MCF 10A (cell line): ENCODE measurements around the gene ZBTB33. TPM values are rescaled to one million over a fixed set of nuclear protein-coding genes. Genes with fewer than 3 reads are reported as not detected.

Experiments used
- BruUV-seq: library from RNA; stranded (reverse); fragments of 400-500 nt; replicated peaks from 2 replicates; lab custom pipeline; 2021; lab: Mats Ljungman, UMichigan
- CTCF ChIA-PET: fragments of 300-600 bp; sonication (Branson Sonifier 250); formaldehyde crosslinking; extraction: SDS; loops from one replicate; lab custom pipeline; 2021; ENCODE audit warnings: antibody characterized with exemption, inconsistent platforms; lab: Yijun Ruan, JAX
- POLR2A ChIA-PET: fragments of 300-600, 350-650 bp; sonication (Branson Sonifier 250); formaldehyde crosslinking; extraction: SDS; loops from one replicate; lab custom pipeline; 2020; ENCODE audit warnings: antibody characterized with exemption, inconsistent platforms; lab: Yijun Ruan, JAX
- DNase-seq: peaks from one replicate; pipeline ENCODE4 v3.0.0-alpha.2; 2018; ENCODE audit not compliant: unreplicated experiment
- H3K27ac Mint-ChIP-seq: one replicate; pipeline ENCODE4 v1.8.0; 2022; ENCODE audit warnings: mild to moderate bottlenecking, low read depth, mixed read lengths; ENCODE audit not compliant: unreplicated experiment
- H3K27me3 Mint-ChIP-seq: one replicate; pipeline ENCODE4 v1.8.0; 2022; ENCODE audit warnings: mixed read lengths; ENCODE audit not compliant: insufficient read depth, unreplicated experiment
- H3K36me3 Mint-ChIP-seq: one replicate; pipeline ENCODE4 v1.8.0; 2022; ENCODE audit warnings: mild to moderate bottlenecking, moderate library complexity, mixed read lengths; ENCODE audit not compliant: insufficient read depth, unreplicated experiment
- H3K4me1 Mint-ChIP-seq: one replicate; pipeline ENCODE4 v1.8.0; 2022; ENCODE audit warnings: mixed read lengths; ENCODE audit not compliant: insufficient read depth, unreplicated experiment
- H3K4me3 Mint-ChIP-seq: one replicate; pipeline ENCODE4 v1.8.0; 2022; ENCODE audit warnings: mild to moderate bottlenecking, moderate library complexity, mixed read lengths; ENCODE audit not compliant: unreplicated experiment
- H3K9me3 Mint-ChIP-seq: one replicate; pipeline ENCODE4 v1.8.0; 2022; ENCODE audit warnings: mixed read lengths; ENCODE audit not compliant: unreplicated experiment
- intact Hi-C: fragments of 100-400 bp; cut with micrococcal nuclease; formaldehyde crosslinking; loops from 2 replicates; pipeline ENCODE4 v1.14.1; 2022
- total RNA-seq: library from RNA; stranded (reverse); gene quantifications from 2 replicates; pipeline ENCODE4 v1.2.3, GENCODE V29; 2022
- TF ChIP-seq, protein P1 (sequence below): fragments of 200-600 bp; IDR thresholded peaks from one replicate; pipeline ENCODE4 v1.8.0; 2022; ENCODE audit warnings: antibody characterized with exemption, mild to moderate bottlenecking; ENCODE audit not compliant: unreplicated experiment

The ZBTB33 gene
- total RNA-seq, 1 experiment from 2014 or later: 11.4 TPM

GRCh38 chrX:120253784-120254183 lies 3.2 kb downstream of the ZBTB33 start:
- ChIA-PET POLR2A (interaction anchor here (2.4 kb wide), 1 partner anchor 16 kb away, joined by 11 read pairs; no protein-coding TSS in a partner anchor), CTCF (interaction anchor here (0.6 to 0.8 kb wide), 5 partner anchors 15 to 216 kb away, joined by 3 read pairs; no protein-coding TSS in a partner anchor)
- TF ChIP-seq, protein P1, sequence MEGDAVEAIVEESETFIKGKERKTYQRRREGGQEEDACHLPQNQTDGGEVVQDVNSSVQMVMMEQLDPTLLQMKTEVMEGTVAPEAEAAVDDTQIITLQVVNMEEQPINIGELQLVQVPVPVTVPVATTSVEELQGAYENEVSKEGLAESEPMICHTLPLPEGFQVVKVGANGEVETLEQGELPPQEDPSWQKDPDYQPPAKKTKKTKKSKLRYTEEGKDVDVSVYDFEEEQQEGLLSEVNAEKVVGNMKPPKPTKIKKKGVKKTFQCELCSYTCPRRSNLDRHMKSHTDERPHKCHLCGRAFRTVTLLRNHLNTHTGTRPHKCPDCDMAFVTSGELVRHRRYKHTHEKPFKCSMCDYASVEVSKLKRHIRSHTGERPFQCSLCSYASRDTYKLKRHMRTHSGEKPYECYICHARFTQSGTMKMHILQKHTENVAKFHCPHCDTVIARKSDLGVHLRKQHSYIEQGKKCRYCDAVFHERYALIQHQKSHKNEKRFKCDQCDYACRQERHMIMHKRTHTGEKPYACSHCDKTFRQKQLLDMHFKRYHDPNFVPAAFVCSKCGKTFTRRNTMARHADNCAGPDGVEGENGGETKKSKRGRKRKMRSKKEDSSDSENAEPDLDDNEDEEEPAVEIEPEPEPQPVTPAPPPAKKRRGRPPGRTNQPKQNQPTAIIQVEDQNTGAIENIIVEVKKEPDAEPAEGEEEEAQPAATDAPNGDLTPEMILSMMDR: no peak
- H3K27ac Mint-ChIP-seq: no peak overlapping the region
- peaks cover 46% of the 10 kb centered on the region for H3K36me3 Mint-ChIP-seq
- no peak overlapping the region for H3K4me3 Mint-ChIP-seq
- H3K4me1 Mint-ChIP-seq: peaks cover 6% of the 10 kb centered on the region
- no TSS peak for BruUV-seq
- DNase-seq: no peak
- peaks cover 23% of the 10 kb centered on the region for H3K27me3 Mint-ChIP-seq
- H3K9me3 Mint-ChIP-seq: no peaks in the 10 kb centered on the region
- intact Hi-C loops: no loop called here

DNA sequence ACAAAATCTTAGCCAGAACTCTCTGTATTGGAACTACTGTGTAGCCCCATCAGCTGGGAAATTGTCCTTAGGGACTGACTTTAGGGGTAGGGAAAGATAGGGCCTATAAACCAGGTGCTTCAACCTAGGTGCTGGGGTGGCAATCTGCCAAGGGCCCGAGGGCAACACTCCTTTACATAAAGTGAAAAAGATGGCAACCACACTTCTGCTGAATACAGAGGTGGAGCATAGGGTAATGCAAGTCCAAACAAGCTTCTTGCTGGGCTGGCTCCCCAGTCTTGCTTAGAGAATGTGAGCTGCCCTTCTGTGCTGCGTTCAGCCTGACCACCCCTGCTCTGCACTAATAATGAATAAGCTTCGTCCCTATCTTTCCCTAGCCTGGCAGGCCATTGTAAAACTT lies 9.8 kb downstream of the ZBTB33 start:
- intact Hi-C loops: no loop called here
- peaks cover 11% of the 10 kb centered on the region for H3K4me1 Mint-ChIP-seq
- no peak overlapping the region for H3K27ac Mint-ChIP-seq
- BruUV-seq: no TSS peak
- ChIA-PET POLR2A (interaction anchor here (0.6 to 3.2 kb wide), 10 partner anchors 10 to 225 kb away, joined by 3 to 63 read pairs (median 6); partner anchors contain the start of genes LAMP2 and ZBTB33), CTCF (interaction anchor here (0.6 to 2.1 kb wide), 7 partner anchors 9 to 300 kb away, joined by 3 to 11 read pairs (median 4); no protein-coding TSS in a partner anchor)
- TF ChIP-seq, protein P1: no peak
- peaks cover 15% of the 10 kb centered on the region for H3K27me3 Mint-ChIP-seq
- peaks cover 25% of the 10 kb centered on the region for H3K36me3 Mint-ChIP-seq
- DNase-seq: peak; percentile 78
- H3K4me3 Mint-ChIP-seq: no peak overlapping the region
- H3K9me3 Mint-ChIP-seq: no peaks in the 10 kb centered on the region

GRCh38 chrX:120262859-120263708 lies 12.5 kb downstream of the ZBTB33 start:
- intact Hi-C loops: no loop called here
- TF ChIP-seq, protein P1: no peak
- no TSS peak for BruUV-seq
- no peak for DNase-seq
- ChIA-PET CTCF (interaction anchor here (0.6 to 1.5 kb wide), 2 partner anchors 36 to 212 kb away, joined by 3 to 4 read pairs; no protein-coding TSS in a partner anchor), POLR2A (no interaction called here)
- peaks cover 11% of the 10 kb centered on the region for H3K4me1 Mint-ChIP-seq
- no peak overlapping the region for H3K27ac Mint-ChIP-seq
- peaks cover 14% of the 10 kb centered on the region for H3K27me3 Mint-ChIP-seq
- peaks cover 7% of the 10 kb centered on the region for H3K36me3 Mint-ChIP-seq
- H3K4me3 Mint-ChIP-seq: no peak overlapping the region
- H3K9me3 Mint-ChIP-seq: no peaks in the 10 kb centered on the region

- no peaks in the 10 kb centered on the region for H3K9me3 Mint-ChIP-seq
Measured at GRCh38 chrX:120264341-120264740, 13.7 kb downstream of the ZBTB33 start.

More at GRCh38 chrX:120264341-120264740, 13.7 kb downstream of the ZBTB33 start:
- H3K4me1 Mint-ChIP-seq: peaks cover 15% of the 10 kb centered on the region
- peaks cover 14% of the 10 kb centered on the region for H3K27me3 Mint-ChIP-seq
- POLR2A ChIA-PET: interaction anchor here (0.6 kb wide), 1 partner anchor 459 kb away, joined by 3 read pairs; no protein-coding TSS in a partner anchor
- TF ChIP-seq, protein P1: no peak
- no TSS peak for BruUV-seq
- intact Hi-C loops: no loop called here
- H3K4me3 Mint-ChIP-seq: no peak overlapping the region
- no peak for DNase-seq
- CTCF ChIA-PET: interaction anchor here (0.7 to 1.0 kb wide), 4 partner anchors 13 to 193 kb away, joined by 3 to 4 read pairs (median 3); partner anchors contain the start of gene ZBTB33
- no peak overlapping the region for H3K27ac Mint-ChIP-seq
- H3K36me3 Mint-ChIP-seq: peaks cover 4% of the 10 kb centered on the region
